Measurements from ENCODE around the gene TUBGCP2.

TUBGCP2 gene

GRCh38 chr10:133308421-133309099, at the start of gene TUBGCP2, which contains the start of gene ZNF511:
Gene TUBGCP2, minus strand, starts transcription at chr10:133308872. Its CDS starts 5,931 bp downstream, at chr10:133302941.
Gene ZNF511, plus strand, starts transcription at chr10:133308914. Its CDS starts 30 bp downstream, at chr10:133308944.
- DNase-seq = peak; percentile 80 to 88

- peak; percentile 88 to 94 for DNase-seq
These were observed 48.9 kb upstream of the TUBGCP2 start, which contains the start of gene FUOM for GRCh38 chr10:133357285-133358161. Gene FUOM, minus strand, starts transcription at chr10:133358019. Its CDS starts 12 bp downstream, at chr10:133358007.

- no peak for DNase-seq
These were observed 48.0 kb upstream of the TUBGCP2 start for GRCh38 chr10:133356549-133357284.

- no peak for DNase-seq
These were observed 47.3 kb upstream of the TUBGCP2 start for GRCh38 chr10:133355991-133356390.

- DNase-seq = no peak
These were observed 46.6 kb upstream of the TUBGCP2 start for GRCh38 chr10:133355266-133355665.

- DNase-seq = no peak
These were observed 46.1 kb upstream of the TUBGCP2 start for GRCh38 chr10:133354672-133355240.

GRCh38 chr10:133353988-133354605, 45.4 kb upstream of the TUBGCP2 start:
- DNase-seq = no peak

- no peak for DNase-seq
These were observed 44.7 kb upstream of the TUBGCP2 start for GRCh38 chr10:133353202-133353959.

- no peak for DNase-seq
These were observed 43.0 kb upstream of the TUBGCP2 start for GRCh38 chr10:133351408-133352318.

- DNase-seq = no peak
These were observed 42.3 kb upstream of the TUBGCP2 start for GRCh38 chr10:133350950-133351329.

- no peak for DNase-seq
These were observed 41.7 kb upstream of the TUBGCP2 start for GRCh38 chr10:133350283-133350949.

- DNase-seq = no peak
These were observed 40.9 kb upstream of the TUBGCP2 start for GRCh38 chr10:133349577-133350011.

GRCh38 chr10:133349160-133349568, 40.5 kb upstream of the TUBGCP2 start:
- no peak for DNase-seq

- no peak for DNase-seq
These were observed 39.2 kb upstream of the TUBGCP2 start for GRCh38 chr10:133347710-133348517.

GRCh38 chr10:133346413-133346812, 37.7 kb upstream of the TUBGCP2 start:
- DNase-seq = no peak

GRCh38 chr10:133344236-133344635, 35.6 kb upstream of the TUBGCP2 start:
- DNase-seq = no peak

GRCh38 chr10:133343558-133343957, 34.9 kb upstream of the TUBGCP2 start:
- DNase-seq = no peak

- DNase-seq = no peak
These were observed 34.3 kb upstream of the TUBGCP2 start for GRCh38 chr10:133342942-133343341.

GRCh38 chr10:133341983-133342382, 33.3 kb upstream of the TUBGCP2 start:
- no peak for DNase-seq
